B cell (primary cell): ENCODE data around the gene HOXA4.

Experiments
- EZH2 ChIP-seq: IDR thresholded peaks from 2 replicates; pipeline ENCODE4 v1.6.1; 2012; ENCODE audit warnings: borderline replicate concordance, low read depth, mild to moderate bottlenecking, moderate library complexity, low read length; ENCODE audit not compliant: insufficient read depth, poor library complexity, severe bottlenecking
- TF ChIP-seq, protein P1 (sequence below): fragments of 200-600 bp; IDR thresholded peaks from one replicate; pipeline ENCODE4 v1.8.0; 2022; ENCODE audit warnings: antibody characterized with exemption, mild to moderate bottlenecking

DNA sequence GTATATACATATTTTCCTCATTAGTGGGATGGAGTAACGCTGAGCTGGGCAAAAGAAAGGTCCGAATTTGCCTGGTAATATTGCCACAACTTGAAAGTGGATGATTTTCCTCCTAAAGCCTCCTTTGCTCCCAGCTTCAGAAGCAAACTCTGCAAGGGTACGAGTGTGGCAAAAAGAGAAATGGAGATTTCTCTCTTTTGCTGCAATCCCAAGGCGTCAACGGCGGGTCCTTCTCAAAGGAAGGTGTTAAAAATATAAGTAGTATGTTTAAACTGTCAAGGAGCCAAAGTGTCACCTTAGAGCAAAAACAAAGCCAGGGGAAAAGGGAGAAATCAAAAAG, 15.7 kb downstream of the HOXA4 start:
- TF ChIP-seq, protein P1, sequence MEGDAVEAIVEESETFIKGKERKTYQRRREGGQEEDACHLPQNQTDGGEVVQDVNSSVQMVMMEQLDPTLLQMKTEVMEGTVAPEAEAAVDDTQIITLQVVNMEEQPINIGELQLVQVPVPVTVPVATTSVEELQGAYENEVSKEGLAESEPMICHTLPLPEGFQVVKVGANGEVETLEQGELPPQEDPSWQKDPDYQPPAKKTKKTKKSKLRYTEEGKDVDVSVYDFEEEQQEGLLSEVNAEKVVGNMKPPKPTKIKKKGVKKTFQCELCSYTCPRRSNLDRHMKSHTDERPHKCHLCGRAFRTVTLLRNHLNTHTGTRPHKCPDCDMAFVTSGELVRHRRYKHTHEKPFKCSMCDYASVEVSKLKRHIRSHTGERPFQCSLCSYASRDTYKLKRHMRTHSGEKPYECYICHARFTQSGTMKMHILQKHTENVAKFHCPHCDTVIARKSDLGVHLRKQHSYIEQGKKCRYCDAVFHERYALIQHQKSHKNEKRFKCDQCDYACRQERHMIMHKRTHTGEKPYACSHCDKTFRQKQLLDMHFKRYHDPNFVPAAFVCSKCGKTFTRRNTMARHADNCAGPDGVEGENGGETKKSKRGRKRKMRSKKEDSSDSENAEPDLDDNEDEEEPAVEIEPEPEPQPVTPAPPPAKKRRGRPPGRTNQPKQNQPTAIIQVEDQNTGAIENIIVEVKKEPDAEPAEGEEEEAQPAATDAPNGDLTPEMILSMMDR, result no peak
- no peak for TF ChIP-seq EZH2
